IPS-11a (cell line): ENCODE measurements around the gene ARHGAP6.
A peak's percentile ranks its signal among the peaks of the same experiment; 100 is the strongest.
"Not testable (repeated sequence)": the region's sequence is repeated elsewhere in the genome, so short reads cannot be mapped to it uniquely, and the experiment has no call there.

Experiments used
- H3K4me3 ChIP-seq: one replicate; pipeline ENCODE4 v1.5.1; 2013; ENCODE audit warnings: low read depth, low read length, control low read depth

ARHGAP6 gene

GRCh38 chrX:11130136-11130535, 535.6 kb downstream of the ARHGAP6 start:
- H3K4me3 ChIP-seq = no peak overlapping the region

GRCh38 chrX:11129534-11130105, 536.1 kb downstream of the ARHGAP6 start:
- H3K4me3 ChIP-seq = no peak overlapping the region

GRCh38 chrX:11125060-11125459, 540.7 kb downstream of the ARHGAP6 start:
- no peak overlapping the region for H3K4me3 ChIP-seq

GRCh38 chrX:11124112-11124511, 541.6 kb downstream of the ARHGAP6 start:
- H3K4me3 ChIP-seq = no peak overlapping the region

- H3K4me3 ChIP-seq = not testable (repeated sequence)
Measured at GRCh38 chrX:11123087-11123486, 542.6 kb downstream of the ARHGAP6 start.

- no peak overlapping the region for H3K4me3 ChIP-seq
Measured at GRCh38 chrX:11119313-11119943, 546.3 kb downstream of the ARHGAP6 start.

GRCh38 chrX:11117745-11118144, 548.0 kb downstream of the ARHGAP6 start:
- H3K4me3 ChIP-seq = no peak overlapping the region

GRCh38 chrX:11113731-11114130, 552.0 kb downstream of the ARHGAP6 start:
- no peak overlapping the region for H3K4me3 ChIP-seq

GRCh38 chrX:11111947-11112346, 553.8 kb downstream of the ARHGAP6 start:
- peak overlapping the region; percentile 70 for H3K4me3 ChIP-seq

- H3K4me3 ChIP-seq = peak within 1 kb of the TSS; percentile 70
Measured at GRCh38 chrX:11111037-11111851, 554.5 kb downstream of the ARHGAP6 start, which contains the start of gene HCCS. Gene HCCS, plus strand, starts transcription at chrX:11111332. Its CDS starts 729 bp downstream, at chrX:11112061.

- H3K4me3 ChIP-seq = no peak overlapping the region
Measured at GRCh38 chrX:11109968-11110367, 555.8 kb downstream of the ARHGAP6 start.

- H3K4me3 ChIP-seq = no peak overlapping the region
Measured at GRCh38 chrX:11108253-11108941, 557.3 kb downstream of the ARHGAP6 start.

GRCh38 chrX:11105080-11105479, 560.6 kb downstream of the ARHGAP6 start:
- H3K4me3 ChIP-seq = no peak overlapping the region

GRCh38 chrX:11103751-11104150, 562.0 kb downstream of the ARHGAP6 start:
- H3K4me3 ChIP-seq = no peak overlapping the region

- no peak overlapping the region for H3K4me3 ChIP-seq
Measured at GRCh38 chrX:11103006-11103405, 562.7 kb downstream of the ARHGAP6 start.

GRCh38 chrX:11100281-11101035, 565.3 kb downstream of the ARHGAP6 start:
- no peak overlapping the region for H3K4me3 ChIP-seq

- H3K4me3 ChIP-seq = no peak overlapping the region
Measured at GRCh38 chrX:11099465-11099864, 566.3 kb downstream of the ARHGAP6 start.

- H3K4me3 ChIP-seq = no peak overlapping the region
Measured at GRCh38 chrX:11097933-11098332, 567.8 kb downstream of the ARHGAP6 start.

GRCh38 chrX:11089802-11090201, 575.9 kb downstream of the ARHGAP6 start:
- no peak overlapping the region for H3K4me3 ChIP-seq
